Muscle of back (tissue), 11 donors: Measurements from ENCODE around the gene FOXP4. TPM values are rescaled to one million over a fixed set of nuclear protein-coding genes. Genes with fewer than 3 reads are reported as not detected.
A peak's percentile ranks its signal among the peaks of the same experiment; 100 is the strongest.

Experiments used
- DNase-seq, 3 donors: peaks; one replicate each; pipeline versions ENCODE4 v3.0.0 to v3.0.0-alpha.2; 2013
- polyA plus RNA-seq, 10 donors: library from polyadenylated mRNA; unstranded; fragments of 120-200 nt; gene quantifications; one replicate each; pipeline ENCODE4 v1.2.1, GENCODE V29; 2013; ENCODE audit not compliant: insufficient read length in 10 of 10

The FOXP4 gene
- polyA plus RNA-seq, 10 donors, result 8.4 to 14.1 (median 12.3) TPM

DNA sequence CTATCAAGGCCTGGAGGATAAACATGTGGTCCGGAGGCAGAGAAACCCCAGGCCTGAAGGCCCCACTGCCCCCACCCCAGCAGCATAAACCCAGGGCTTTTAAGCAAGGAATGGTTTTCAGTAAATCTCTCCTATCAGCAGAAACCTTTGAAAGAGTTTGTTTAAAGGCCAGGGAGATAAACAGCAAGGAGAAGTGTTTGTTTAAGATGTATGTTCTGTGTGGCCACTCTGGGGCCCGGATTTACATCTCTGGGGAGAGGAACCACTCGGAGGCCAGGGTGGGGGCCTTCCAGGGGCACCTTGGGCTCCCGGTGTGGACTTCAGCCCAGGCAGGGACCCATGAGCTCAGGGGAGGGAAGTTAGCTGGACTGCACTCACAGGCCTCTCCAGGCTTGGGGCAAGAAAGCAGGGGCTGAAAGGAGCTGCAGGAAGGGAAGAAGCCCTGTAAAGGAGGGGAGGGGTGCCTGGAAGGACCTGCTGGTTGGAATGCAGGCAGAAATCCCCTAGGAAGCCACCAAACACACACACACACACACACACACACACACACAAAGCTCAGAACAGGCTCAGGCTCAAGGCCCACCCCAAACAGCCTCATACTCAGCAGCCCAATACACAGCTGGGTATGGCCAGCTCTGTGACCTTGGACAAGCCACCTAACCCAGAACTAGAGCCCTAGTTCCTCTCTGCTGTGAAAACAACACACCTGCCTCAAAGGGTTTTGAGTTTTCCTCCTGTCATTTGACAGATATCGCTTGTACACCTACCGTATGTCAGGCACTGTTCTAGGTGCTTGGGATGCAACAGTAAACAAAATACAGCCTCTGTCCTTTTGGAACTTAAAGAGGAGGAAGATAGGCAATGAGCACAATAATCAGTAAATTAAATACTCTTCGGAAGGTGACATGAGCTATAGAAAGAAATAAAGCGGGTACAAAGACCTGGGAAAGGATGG lies 26.2 kb upstream of the FOXP4 start:
- no peak for DNase-seq

DNA sequence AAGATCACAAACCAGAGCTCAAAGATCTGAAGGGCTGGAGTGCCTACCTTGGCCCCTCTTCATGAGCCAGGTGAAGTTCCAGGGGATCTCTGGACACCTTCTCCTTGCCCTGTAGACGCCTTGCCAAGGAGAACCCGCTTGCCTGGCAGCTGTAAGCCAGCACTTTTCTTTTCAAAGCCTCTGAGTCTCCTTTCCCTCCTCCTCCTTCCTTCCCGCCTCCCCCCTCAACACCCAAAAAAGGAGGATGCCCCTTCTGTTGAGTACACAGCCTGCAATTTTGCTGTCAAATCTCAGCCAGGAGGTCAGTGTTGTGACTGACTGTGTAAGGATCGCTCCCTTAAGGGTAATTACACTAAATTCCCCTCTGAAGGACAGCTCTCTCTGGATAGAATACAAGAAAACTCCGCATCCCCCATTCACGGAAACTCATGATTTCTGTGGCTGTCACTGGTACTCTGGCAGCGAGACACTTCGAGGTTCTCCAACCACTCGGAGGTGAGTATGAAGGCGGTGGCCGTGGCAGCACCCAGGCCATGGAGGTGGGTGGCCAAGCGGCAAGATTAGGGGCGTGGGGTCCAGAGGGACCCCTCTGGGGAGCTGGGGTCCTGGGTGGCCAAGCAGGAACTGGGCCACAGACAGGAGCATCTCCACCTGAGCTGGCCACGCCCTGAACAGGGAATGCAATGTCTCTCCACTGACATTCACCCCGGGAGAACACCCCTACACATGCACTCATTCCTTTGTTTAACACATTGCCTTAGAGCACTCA lies 23.2 kb upstream of the FOXP4 start:
- DNase-seq, result no peak

DNA sequence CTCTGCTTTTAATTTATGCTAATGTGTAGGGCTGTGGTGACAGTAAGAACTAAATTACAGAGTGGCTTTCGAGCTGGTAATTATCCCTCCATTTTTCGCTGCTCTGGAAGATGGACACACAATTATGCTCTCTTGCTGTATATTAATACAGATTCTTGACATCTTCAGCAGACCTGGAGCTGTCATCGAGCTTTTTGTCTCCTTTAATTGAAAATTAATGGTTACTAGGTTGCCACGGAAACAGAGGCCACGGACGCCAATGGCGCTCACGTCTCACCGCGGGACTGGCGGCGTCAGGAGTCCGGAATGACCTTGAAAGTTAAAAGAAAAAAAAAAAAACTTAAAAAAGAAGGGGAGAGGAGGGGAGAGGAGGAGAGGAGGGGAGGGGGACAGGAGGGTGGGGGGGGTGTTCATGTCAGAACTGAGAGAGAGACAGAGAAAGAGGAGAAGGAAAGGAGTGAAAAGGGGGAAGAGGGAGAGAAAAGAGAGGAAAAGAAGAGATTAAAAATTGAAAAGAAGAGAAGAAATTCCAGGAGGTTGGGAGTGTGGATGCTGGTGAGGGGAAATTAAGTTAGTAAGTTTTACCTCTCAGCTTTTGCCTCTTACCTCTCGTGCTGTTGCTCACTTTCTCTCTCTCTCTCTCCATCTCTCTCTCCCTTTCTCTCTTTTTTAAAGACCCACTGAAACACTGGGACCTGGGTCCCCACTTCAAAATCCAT lies 22.1 kb upstream of the FOXP4 start:
- DNase-seq, result no peak

DNA sequence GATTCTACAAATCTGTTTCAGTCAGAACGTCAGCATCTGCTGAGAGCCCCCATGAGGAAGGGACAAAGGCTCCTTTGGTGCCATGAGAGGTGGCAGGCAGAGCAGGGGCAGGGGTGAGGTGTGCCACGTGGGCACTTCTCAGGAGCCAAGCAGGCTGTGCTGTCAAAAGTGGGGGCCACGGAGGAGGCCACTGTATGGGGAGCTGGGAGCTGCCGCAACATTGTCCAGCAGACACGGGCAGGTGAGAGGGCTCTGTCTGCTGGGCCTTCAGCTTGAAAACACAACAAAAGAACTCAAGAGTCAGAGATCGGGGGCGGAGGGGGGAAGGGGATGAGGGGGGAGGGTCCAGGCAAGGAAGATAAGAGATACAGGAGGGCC lies 21.6 kb upstream of the FOXP4 start:
- DNase-seq, result no peak

DNA sequence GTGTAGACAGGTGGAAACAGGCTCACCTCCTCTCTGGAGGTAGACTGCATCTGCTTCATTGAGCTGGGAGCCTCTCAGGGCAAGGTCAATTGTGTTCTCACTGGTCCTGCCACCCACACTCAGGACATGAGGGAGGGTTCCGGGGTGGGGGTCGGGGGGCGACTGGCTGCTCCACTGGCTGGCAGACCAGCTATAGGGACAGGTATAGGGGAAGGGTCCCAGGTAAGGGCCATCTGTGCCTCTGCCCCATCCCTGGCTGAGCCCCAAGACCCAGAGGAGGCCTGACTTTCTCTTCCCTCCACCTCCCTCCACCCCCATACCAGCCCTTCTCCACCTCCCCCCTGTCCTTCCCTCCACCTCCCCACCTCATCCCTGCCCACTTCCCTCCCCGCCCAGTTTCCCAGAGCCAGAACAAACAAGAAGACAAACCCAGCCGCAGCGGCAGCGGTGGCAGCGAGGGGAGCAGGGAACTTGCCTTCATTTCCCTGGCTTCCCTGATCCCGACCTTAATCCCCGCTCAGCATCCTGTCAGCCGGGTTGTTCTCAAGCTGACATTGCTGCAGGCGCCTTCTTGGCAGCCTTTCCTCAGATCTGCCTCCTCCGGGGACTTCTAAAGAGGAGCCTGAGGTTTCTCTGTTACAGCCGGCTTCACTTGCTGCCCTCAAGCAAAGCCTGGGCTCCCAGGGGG lies 18.3 kb upstream of the FOXP4 start:
- DNase-seq, result peak; percentile 10 to 50 (median 25)

DNA sequence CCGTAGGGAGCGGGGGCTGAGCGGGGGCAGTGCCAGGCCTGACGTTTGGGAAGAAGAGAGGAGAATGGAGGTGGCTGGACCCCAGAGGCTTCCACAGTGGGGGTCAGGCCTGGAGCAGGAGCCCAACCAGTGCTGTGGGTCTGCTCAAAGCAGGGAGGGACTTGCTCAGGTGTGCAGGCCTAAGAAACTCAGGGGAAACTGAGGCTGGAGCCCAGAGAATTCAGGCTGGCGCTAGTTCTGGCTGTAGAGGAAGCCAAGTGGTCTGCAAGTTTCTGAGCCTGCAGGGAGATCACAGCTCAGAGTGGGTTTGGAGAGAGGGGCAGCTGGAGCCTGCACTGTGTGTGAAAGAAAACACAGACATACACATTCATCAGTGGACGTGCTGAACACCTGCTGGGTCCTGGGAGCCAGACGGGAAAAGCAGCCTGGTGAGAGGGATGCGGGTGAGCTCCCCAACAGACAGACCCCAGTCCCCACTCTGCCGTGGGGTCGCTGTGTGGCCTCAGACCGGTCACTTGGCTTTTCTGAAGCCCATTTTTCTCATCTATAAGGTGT lies 17.7 kb upstream of the FOXP4 start:
- no peak for DNase-seq

DNA sequence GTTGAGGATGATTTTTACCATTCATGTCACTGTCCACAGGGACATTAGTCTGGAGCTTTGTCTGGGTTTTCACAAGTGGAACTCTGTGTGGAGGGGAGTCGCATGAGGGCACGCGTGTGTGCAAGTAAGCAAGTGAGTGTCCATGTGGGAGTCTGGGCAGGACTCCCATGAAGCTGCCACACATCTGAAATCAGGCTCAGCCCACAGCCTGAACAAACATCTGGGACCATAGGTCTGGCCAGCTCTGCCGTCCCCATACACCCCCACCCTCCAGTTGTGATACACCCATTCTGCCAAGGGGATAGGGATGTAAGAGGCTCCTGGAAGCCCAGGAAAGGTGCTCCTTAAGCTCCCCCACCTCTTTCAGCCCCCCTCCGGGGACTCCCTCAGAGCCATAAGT lies 17.1 kb upstream of the FOXP4 start:
- no peak for DNase-seq

DNA sequence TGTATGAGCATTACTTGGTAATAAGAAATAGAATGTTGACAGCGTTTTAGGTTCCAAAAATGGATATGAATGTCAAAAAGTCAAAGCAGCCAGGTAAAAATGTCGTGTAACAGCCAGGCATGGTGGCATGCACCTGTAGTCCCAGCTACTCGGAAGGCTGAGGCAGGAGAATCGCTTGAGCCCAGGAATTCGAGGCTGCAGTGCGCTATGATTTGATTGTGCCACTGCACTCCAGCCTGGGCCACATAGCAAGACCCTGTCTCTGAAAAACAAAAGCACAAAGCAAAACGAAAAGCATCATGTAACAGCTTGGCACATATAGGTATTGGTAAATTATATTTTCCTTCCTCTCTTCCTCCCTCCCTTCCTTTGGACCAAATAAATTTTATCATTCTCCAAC lies 16.2 kb upstream of the FOXP4 start:
- DNase-seq, result no peak

DNA sequence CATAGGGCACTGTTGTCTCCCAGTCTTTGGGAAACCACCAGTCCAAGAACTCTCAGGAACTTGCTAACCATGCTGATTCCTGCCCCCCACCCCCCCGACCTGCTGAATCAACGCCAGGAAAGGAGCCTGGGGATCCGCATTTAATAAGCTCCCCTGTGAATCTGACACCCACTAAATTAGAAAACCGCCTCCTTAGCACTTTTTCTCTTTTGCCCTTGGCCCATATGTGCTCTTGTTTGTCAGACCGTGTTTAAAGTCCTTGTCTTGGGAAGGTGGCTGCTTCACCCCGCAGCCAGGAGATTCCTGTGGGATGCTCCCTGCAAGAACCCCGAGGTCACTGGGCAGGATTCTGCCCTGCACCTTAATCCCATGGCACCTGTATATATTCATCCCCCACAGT lies 15.7 kb upstream of the FOXP4 start:
- no peak for DNase-seq

DNA sequence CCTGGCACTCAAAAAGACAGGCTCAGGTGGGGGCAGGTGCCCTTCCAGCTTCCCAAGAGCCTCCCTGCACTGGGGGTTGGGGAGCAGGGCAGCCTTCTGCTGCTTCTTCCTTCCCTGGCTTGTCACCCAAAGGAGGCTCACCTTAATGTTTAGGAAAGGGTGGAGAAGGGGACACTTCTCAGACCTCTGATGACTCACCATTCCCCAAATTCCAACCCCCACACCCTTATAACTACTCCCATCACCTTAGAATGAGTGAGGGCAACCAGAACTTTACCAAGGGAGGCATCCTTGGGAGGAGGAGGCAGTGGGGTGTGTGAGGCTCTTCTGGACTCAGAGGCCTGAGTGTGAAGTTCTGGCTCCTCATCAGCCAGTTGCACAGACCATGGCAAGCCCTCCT lies 15.2 kb upstream of the FOXP4 start:
- no peak for DNase-seq

DNA sequence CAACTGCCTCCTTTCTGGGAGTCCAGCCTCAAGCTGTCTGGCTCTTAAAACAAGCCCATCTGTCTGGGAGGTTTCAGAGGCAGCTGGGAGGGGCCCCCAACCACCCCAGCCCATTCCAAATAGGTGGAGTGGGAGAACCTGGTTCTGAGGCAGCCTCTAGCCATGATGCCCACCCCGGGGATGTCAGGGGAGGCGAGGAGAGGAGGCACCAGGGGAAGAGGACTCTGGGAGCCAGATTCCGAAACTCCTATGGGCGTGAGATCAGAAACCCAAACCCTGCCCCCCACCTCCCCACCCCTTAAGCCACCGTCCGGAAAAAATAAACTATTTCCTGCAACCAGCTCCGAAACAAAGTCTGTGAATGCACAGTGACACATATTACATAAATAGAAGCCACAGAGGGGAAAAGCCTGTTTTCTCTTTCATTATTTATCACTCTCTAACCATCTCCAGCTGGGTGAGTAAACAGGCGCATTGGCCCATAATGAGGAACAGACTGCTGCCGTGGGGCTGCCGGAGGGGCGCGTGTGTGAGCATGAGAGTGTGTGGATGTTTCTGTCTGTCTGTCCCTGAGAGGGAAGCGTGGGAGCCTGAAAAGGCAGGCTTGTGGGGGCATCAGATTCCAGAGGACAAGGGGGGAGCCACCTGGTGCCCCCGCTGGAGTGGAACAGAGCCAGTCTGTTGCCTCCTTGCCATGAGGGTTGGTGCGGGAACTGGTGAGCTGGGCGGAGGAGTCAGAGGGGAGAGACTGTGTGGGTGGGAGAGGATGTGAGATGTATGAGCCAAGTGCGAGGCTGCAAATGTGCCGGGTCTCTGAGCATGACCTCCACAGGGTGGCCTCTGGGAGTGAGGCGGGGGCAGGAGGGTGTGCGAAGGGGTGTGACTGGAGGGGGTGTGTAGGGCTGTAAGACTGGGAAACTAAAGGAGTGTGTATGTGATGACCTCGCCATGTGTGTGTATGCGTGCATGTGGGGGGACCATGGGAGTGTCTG lies 14.3 kb upstream of the FOXP4 start:
- peak in 2 of 3 donors; percentile 45 to 65 for DNase-seq

DNA sequence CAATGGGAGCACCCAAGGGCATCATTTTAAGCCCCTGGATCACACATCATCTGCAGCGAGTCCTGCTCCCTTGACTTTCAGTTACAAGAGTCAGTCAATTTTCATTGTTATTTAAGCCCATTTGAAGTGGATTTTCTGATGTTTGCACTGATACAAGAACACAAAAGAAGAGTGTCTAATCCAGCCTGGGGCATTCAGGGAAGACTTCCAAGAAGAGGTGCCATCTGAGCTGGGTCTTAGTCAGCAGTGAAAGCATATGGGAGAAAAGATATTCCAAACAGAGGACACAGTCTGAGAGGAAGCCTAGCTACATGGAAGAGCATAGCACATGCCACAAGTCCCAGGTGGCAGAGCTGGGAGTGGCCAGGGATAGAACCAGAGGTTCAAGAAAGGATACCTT lies 10.4 kb upstream of the FOXP4 start:
- no peak for DNase-seq

DNA sequence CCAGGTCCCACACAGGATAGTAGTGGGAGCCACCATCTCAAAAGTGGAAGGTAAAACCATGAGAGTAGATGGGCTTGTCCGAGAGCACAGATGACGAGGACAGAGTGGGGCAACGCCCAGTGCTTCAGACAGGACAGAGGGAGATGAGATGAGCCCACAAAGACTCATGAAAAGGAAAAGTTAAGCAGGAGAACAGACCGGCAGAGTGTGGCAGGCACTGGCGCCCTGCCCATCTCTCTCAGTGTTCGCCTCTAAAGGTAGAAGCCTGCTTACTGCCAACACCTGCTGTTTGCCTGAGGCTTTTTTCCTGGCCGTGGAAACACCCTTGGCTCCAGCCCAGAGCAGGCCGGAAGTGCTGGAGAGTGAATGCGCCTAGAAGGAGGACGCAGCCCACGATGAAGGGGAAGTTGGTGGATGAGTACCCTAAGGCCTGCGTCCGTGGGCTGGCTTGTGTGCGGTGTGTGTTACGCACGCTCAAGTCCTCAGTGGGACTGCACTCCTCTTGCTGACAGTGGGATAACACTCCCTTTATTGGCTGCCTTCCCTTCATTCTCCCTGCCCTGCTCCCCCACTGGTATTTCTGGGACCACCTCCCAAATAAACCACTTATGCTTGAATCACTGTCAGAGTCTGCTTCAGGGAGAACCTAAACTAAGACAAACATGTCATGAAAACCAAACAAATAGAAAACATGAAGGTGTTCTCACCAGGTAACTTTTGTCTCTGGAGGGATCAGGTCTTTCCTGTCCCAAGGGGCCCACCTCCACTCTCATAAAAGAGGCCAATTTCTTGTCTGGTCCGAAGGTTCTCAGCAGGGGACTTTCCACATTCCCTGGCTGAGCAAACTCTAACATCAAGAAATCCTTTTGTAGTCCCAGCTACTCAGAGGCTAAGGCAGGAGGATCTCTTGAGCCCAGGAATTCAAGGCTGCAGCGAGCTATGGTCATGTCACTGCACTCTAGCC lies 9.1 kb upstream of the FOXP4 start:
- peak in 1 of 3 donors; percentile 38 for DNase-seq

DNA sequence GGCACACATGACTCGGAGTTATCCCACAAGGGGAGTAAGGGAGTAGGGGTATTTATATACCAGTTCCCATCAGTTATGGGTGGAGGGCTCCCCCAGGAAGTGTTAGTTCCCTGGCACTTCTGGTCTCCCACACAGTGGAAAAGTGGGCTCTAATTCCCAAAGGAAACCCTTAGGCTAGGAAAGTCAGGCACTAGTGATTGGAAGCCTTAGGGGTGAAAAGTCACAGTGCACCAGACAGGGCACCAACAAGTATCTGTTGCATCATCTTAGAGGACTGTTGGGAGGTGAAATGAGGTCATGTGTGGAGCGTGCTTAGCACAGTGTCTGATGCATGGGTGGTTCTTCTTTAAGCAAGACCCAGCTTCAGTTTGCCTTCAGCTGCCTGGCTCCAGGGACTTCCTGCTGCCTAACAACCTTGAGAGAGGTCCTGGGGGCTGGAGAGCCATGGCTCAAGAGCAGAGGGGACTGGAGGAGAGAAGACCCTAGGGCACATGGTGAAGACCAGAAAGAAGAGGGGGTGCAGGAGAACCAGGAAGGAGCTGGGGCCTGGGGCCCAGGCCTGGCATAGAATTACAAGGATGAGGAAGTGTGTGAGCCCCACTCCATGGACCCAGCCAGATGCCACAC lies 7.5 kb upstream of the FOXP4 start:
- DNase-seq, result no peak

DNA sequence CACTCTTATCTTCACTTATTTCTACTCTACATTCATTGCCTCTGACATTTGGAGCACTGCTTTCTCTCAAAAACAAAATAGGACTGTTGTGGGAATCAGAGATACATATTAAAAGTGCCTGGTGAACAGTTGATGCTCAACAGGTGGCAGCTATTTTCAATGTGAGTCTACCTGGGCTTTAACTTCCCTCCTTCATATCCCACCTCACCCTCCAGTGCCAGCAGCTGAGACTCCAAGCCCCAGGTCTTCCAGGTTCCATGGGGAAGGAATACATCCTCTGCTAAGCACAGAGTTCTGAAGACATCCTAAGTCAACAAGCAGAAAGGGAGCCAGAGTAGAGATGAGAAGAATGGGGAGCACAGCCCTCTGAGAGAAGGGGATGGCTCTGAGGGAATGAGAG lies 7.0 kb upstream of the FOXP4 start:
- no peak for DNase-seq

DNA sequence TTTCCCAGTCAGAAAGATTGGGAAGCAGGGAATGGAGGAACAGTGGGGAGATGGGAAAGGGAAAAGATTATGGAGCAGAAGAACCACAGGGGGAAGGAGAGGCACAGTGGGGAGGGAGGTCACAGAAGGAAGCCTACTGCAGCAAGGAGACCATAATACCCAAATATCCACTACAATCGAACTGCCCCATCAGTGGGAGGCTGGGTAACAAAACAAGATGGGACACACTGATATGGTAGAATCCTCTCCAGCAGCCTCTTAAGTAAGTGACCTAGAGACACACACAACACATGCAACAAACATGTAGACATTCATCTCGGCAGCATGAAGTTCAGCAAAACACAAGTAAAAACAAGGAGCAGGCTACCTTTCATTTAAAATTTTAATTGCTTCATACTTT lies 4.8 kb upstream of the FOXP4 start:
- no peak for DNase-seq

DNA sequence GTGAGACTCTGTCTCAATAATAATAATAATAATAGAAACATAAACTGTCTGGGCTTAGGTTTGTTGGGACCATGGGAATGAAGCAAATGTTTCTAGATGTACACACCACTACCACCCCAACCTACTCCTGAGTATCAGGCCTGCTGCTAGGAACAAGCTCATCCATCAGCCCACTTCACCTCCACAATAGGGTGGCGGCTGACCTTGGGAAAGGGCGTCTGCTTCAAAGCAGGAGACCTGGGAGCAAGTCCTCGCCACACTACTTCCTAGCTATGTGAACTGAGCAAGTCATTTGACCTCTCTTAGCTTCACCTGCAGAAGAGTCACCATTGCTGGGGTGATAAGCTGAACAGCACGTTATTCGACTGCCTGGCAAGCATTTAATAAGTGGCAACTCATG lies 3.1 kb upstream of the FOXP4 start:
- no peak for DNase-seq

DNA sequence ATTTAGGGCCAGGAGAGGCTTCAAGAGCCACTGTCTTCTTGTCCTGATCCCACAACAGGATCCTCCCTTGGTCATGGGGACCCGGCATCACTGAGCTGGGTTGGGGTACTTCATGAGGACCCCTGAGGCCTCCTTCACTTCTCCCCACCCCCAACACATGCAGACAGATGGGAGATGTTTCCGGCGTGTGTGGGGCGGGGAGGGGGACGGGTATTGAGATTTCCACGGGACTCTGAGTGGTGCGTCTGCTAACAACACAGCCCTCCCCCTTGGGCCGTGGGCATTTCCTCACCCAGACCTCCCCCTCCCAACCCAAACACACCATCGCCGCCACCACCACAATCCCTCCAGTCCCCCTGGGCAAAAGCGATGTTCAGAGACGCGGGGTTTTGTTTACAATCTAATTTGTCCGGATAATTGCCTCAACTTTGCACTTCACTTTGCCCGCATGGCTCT lies 906 bp upstream of the FOXP4 start:
- DNase-seq, result no peak
